Measurements from ENCODE around the gene MAP3K4. TPM values are rescaled to one million over a fixed set of nuclear protein-coding genes. Genes with fewer than 3 reads are reported as not detected.

The MAP3K4 gene
- total and polyA plus RNA-seq, 8 donors: 7.3 to 598 (median 19.4) TPM

DNA sequence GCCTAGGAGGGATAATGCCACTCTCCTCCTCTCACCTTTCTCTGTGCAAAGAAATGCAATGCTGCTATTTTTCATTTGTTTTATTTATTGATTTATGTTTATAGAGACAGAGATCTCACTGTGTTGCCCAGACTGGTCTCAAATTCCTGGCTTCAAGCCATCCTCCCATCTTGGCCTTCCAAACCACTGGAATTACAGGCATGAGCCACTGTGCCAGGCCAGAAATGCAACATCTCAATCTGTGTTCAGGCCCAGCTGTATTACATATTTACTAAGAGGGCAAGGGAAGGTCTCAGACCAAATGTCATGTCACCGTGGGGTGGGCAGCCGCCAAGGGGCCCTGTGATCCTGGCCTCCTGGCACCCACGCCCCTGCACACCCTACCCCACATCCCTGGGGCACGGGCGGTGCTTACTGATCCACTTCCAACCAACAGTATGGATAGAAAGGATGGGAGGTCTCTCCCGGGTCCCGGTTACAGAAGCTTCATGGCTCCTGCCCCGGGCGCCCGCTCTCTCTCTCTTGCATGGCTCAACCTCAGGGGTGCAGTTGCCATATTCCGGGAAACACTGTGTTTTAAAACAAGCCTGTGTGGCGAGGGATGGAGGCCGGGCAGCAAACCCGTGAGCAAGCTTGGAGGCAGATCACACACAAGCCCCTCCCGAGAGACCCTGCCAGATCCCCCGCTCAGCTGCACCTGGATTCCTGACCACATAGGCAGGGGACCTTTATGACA lies 170.5 kb downstream of the MAP3K4 start:
- Histone ChIP-seq H3K9me3 (peaks cover 0 to 4% (median 0%) of the 10 kb centered on the region in 4 donors), H3K27ac (no peak overlapping the region), H3K4me3 (no peak overlapping the region), H3K4me1 (peaks cover 0 to 11% (median 0%) of the 10 kb centered on the region in 4 donors), H3K27me3 (no peaks in the 10 kb centered on the region), H3K36me3 (peaks cover 0 to 32% (median 26%) of the 10 kb centered on the region in 4 donors)
- no peak for DNase-seq
- 78 to 96% (median 95%) methylated on average over 11 to 16 of the region's 16 CpGs for WGBS, 5 donors
- TF ChIP-seq, protein P1, sequence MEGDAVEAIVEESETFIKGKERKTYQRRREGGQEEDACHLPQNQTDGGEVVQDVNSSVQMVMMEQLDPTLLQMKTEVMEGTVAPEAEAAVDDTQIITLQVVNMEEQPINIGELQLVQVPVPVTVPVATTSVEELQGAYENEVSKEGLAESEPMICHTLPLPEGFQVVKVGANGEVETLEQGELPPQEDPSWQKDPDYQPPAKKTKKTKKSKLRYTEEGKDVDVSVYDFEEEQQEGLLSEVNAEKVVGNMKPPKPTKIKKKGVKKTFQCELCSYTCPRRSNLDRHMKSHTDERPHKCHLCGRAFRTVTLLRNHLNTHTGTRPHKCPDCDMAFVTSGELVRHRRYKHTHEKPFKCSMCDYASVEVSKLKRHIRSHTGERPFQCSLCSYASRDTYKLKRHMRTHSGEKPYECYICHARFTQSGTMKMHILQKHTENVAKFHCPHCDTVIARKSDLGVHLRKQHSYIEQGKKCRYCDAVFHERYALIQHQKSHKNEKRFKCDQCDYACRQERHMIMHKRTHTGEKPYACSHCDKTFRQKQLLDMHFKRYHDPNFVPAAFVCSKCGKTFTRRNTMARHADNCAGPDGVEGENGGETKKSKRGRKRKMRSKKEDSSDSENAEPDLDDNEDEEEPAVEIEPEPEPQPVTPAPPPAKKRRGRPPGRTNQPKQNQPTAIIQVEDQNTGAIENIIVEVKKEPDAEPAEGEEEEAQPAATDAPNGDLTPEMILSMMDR (IDR thresholded peaks at IDR 0.05): no peak
- TF ChIP-seq POLR2A (IDR thresholded peaks at IDR 0.05): no peak
- no peak for TF ChIP-seq EP300 (IDR thresholded peaks at IDR 0.05)
- no peak for TF ChIP-seq POLR2AphosphoS5 (IDR thresholded peaks at IDR 0.05)
- intact Hi-C loops (cut with DNase I; ENCODE audit: low total_unique reads): no loop called here

DNA sequence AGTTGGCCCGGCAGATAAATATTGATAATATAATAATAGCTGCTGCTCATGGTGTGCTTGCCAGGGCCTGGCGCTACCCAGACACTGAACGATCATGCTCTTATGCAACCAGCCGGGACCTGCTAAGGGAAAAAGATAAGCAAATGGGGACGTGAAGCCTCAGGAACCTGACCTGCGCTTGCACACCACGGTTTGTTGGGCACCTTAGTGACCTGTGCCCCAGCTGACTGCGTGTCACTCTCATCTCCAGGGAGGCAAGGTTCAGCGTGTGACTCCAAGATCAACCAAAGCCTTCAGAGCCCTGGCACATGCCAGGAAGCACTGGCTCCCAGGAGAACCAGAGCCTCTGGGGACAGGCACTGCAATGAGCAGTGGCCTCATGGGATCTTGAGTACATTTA lies 171.2 kb downstream of the MAP3K4 start:
- TF ChIP-seq POLR2AphosphoS5 (IDR thresholded peaks at IDR 0.05): no peak
- TF ChIP-seq EP300 (IDR thresholded peaks at IDR 0.05): no peak
- TF ChIP-seq, protein P1 (IDR thresholded peaks at IDR 0.05): no peak
- TF ChIP-seq POLR2A (IDR thresholded peaks at IDR 0.05): no peak
- H3K27ac ChIP-seq: no peak overlapping the region
- H3K27me3 ChIP-seq: no peaks in the 10 kb centered on the region
- H3K36me3 ChIP-seq: peaks cover 0 to 32% (median 26%) of the 10 kb centered on the region in 4 donors
- no peak for DNase-seq
- 46 to 82% (median 57%) methylated on average over 9 of the region's 9 CpGs for WGBS, 5 donors
- H3K4me3 ChIP-seq: no peak overlapping the region
- H3K9me3 ChIP-seq: no peaks in the 10 kb centered on the region
- intact Hi-C loops (cut with DNase I; ENCODE audit: low total_unique reads): no loop called here
- peaks cover 0 to 11% (median 0%) of the 10 kb centered on the region in 4 donors for H3K4me1 ChIP-seq

DNA sequence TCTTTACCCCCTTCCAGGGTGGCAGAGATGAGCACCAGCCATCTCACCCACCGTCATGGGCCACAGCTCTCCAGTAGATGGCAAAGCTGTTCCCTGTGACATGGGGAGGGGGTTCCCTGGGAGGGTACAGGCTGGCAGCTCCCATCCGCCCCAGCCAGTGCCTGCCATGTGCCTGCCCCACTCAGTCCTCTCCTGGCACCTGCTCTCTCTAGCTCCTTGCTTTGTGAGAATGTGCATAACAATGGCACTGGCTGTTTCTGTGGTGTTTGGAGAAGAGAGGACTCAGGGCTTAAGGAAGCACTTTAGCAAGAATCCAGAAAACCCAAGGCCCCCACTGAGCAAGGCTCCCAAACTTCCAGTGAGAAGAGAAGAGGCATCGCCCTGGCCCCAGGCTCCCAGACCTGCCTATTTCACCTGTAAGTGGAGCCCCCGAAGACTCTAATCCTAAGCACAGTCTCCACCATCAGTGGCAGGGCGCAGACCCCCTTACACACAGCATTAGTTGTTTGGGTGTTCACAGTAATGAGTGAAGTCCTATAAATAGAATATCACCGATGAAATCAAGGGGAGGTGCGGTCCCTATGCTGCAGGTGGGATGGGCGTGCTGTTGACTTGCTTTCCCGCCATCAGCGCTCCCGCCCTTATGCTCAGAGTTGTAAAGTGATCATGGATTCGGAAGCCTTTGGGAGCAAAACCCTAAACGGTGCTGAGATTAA lies 172.1 kb downstream of the MAP3K4 start:
- DNase-seq: no peak
- Histone ChIP-seq H3K9me3 (no peaks in the 10 kb centered on the region), H3K36me3 (peaks cover 0 to 30% (median 26%) of the 10 kb centered on the region in 4 donors), H3K4me1 (peaks cover 0 to 11% (median 0%) of the 10 kb centered on the region in 4 donors), H3K4me3 (no peak overlapping the region), H3K27ac (no peak overlapping the region), H3K27me3 (no peaks in the 10 kb centered on the region)
- TF ChIP-seq, protein P1 (IDR thresholded peaks at IDR 0.05): no peak
- no peak for TF ChIP-seq POLR2A (IDR thresholded peaks at IDR 0.05)
- TF ChIP-seq POLR2AphosphoS5 (IDR thresholded peaks at IDR 0.05): no peak
- TF ChIP-seq EP300 (IDR thresholded peaks at IDR 0.05): no peak
- WGBS, 5 donors: 93 to 96% (median 95%) methylated on average over 11 to 13 of the region's 13 CpGs
- intact Hi-C loops (cut with DNase I; ENCODE audit: low total_unique reads): no loop called here

DNA sequence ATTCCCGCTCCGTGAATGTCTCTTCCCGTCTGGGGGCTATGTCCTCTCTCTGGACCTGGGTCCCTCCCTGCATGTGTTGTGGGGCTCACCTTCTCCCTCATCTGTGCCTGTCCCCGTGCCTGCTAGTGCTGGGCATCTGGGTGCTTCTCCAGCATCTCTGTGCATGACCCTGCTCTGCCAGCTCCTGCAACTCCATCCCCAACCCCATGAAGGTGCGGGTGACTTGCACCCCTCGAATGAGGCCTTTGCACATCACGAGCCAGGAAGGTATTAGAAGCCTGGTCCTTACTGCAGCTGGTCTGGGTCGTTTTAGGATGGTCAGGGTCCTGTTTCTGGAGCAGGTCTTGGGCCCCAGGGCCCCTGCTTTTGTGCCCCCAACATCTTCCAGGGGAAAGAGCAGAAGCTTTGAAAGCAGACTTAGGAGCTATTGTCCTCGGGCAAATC lies 172.6 kb downstream of the MAP3K4 start:
- TF ChIP-seq EP300 (IDR thresholded peaks at IDR 0.05) (no peak), POLR2A (IDR thresholded peaks at IDR 0.05) (no peak), POLR2AphosphoS5 (IDR thresholded peaks at IDR 0.05) (no peak)
- TF ChIP-seq, protein P1 (IDR thresholded peaks at IDR 0.05): no peak
- 91 to 99% (median 93%) methylated on average over 8 to 9 of the region's 9 CpGs for WGBS, 5 donors
- intact Hi-C loops (cut with DNase I; ENCODE audit: low total_unique reads): no loop called here

More for the DNA sequence above, 172.6 kb downstream of the MAP3K4 start:
- Histone ChIP-seq H3K9me3 (no peaks in the 10 kb centered on the region), H3K27ac (no peak overlapping the region), H3K36me3 (peaks cover 0 to 30% (median 23%) of the 10 kb centered on the region in 4 donors), H3K27me3 (no peaks in the 10 kb centered on the region), H3K4me3 (no peak overlapping the region), H3K4me1 (peaks cover 0 to 11% (median 0%) of the 10 kb centered on the region in 4 donors)
- no peak for DNase-seq

All from stomach (tissue), 9 donors.